Measurements from ENCODE around the gene DNAH7. TPM values are rescaled to one million over a fixed set of nuclear protein-coding genes. Genes with fewer than 3 reads are reported as not detected.

DNAH7 gene
- total RNA-seq, 2 donors from 2014 or later = 1.1 to 1.5 TPM

- Histone ChIP-seq H3K27me3 (ENCODE audit: control insufficient read depth, insufficient read depth, low read length, poor library complexity, severe bottlenecking) (no peaks in the 10 kb centered on the region), H3K4me3 (ENCODE audit: low read length) (no peak overlapping the region), H3K9me3 (ENCODE audit: control insufficient read depth, low read length) (no peaks in the 10 kb centered on the region), H3K9ac (ENCODE audit: extremely low read depth, low read length, poor library complexity, severe bottlenecking) (no peak overlapping the region), H3K36me3 (ENCODE audit: control insufficient read depth, insufficient read depth, low read length) (no peaks in the 10 kb centered on the region), H3K4me1 (ENCODE audit: control insufficient read depth, insufficient read depth, low read length) (no peaks in the 10 kb centered on the region), H3K27ac (ENCODE audit: low read depth, low read length) (no peak overlapping the region)
- Mint-ChIP-seq H3K9me3 (no peaks in the 10 kb centered on the region), H3K27ac (no peak overlapping the region), H3K36me3 (ENCODE audit: low read depth) (no peaks in the 10 kb centered on the region), H3K27me3 (ENCODE audit: insufficient read depth) (no peaks in the 10 kb centered on the region), H3K4me3 (no peak overlapping the region), H3K4me1 (no peaks in the 10 kb centered on the region)
- no peak for DNase-seq
- TF ChIP-seq CTCF (conservative IDR thresholded peaks at IDR 0.05) = no peak
- no CpG with 5 or more reads among the region's 2 CpGs for WGBS, 2 experiments (ENCODE audit: insufficient coverage in 1 of 2, insufficient read length in 1 of 2)
Observed at GRCh38 chr2:196018037-196018436, 50.6 kb downstream of the DNAH7 start.

- Mint-ChIP-seq H3K4me1 (no peaks in the 10 kb centered on the region), H3K27me3 (ENCODE audit: insufficient read depth) (no peaks in the 10 kb centered on the region), H3K27ac (no peak overlapping the region), H3K36me3 (ENCODE audit: low read depth) (no peaks in the 10 kb centered on the region), H3K9me3 (no peaks in the 10 kb centered on the region), H3K4me3 (no peak overlapping the region)
- Histone ChIP-seq H3K27me3 (ENCODE audit: control insufficient read depth, insufficient read depth, low read length, poor library complexity, severe bottlenecking) (no peaks in the 10 kb centered on the region), H3K4me1 (ENCODE audit: control insufficient read depth, insufficient read depth, low read length) (no peaks in the 10 kb centered on the region), H3K9me3 (ENCODE audit: control insufficient read depth, low read length) (no peaks in the 10 kb centered on the region), H3K9ac (ENCODE audit: extremely low read depth, low read length, poor library complexity, severe bottlenecking) (no peak overlapping the region), H3K4me3 (ENCODE audit: low read length) (no peak overlapping the region), H3K27ac (ENCODE audit: low read depth, low read length) (no peak overlapping the region), H3K36me3 (ENCODE audit: control insufficient read depth, insufficient read depth, low read length) (no peaks in the 10 kb centered on the region)
- no peak for TF ChIP-seq CTCF (conservative IDR thresholded peaks at IDR 0.05)
- 67% methylated on average over 1 of the region's 2 CpGs; no CpG with 5 or more reads in 1 of the 2 experiments for WGBS, 2 experiments (ENCODE audit: insufficient coverage in 1 of 2, insufficient read length in 1 of 2)
- DNase-seq = no peak
Observed at GRCh38 chr2:196012314-196012713, 56.3 kb downstream of the DNAH7 start.

GRCh38 chr2:196000551-196000950 lies 68.1 kb downstream of the DNAH7 start:
- H3K27ac Mint-ChIP-seq = no peak overlapping the region
- Histone ChIP-seq H3K27me3 (ENCODE audit: control insufficient read depth, insufficient read depth, low read length, poor library complexity, severe bottlenecking) (no peaks in the 10 kb centered on the region), H3K4me3 (ENCODE audit: low read length) (no peak overlapping the region), H3K9ac (ENCODE audit: extremely low read depth, low read length, poor library complexity, severe bottlenecking) (no peak overlapping the region), H3K9me3 (ENCODE audit: control insufficient read depth, low read length) (no peaks in the 10 kb centered on the region), H3K36me3 (ENCODE audit: control insufficient read depth, insufficient read depth, low read length) (no peaks in the 10 kb centered on the region), H3K4me1 (ENCODE audit: control insufficient read depth, insufficient read depth, low read length) (no peaks in the 10 kb centered on the region), H3K27ac (ENCODE audit: low read depth, low read length) (no peak overlapping the region)
- no peak for TF ChIP-seq CTCF (conservative IDR thresholded peaks at IDR 0.05)
- no peaks in the 10 kb centered on the region for H3K9me3 Mint-ChIP-seq
- no peak overlapping the region for H3K4me3 Mint-ChIP-seq
- H3K4me1 Mint-ChIP-seq = no peaks in the 10 kb centered on the region
- no peaks in the 10 kb centered on the region for H3K36me3 Mint-ChIP-seq (ENCODE audit: low read depth)
- 95 to 100% methylated on average over 1 of the region's 1 CpG for WGBS, 2 experiments (ENCODE audit: insufficient coverage in 1 of 2, insufficient read length in 1 of 2)
- no peak for DNase-seq
- no peaks in the 10 kb centered on the region for H3K27me3 Mint-ChIP-seq (ENCODE audit: insufficient read depth)

Measured in endodermal cell (in vitro differentiated cells).